HepG2 (cell line): ENCODE measurements around the gene MALT1. TPM values are rescaled to one million over a fixed set of nuclear protein-coding genes. Genes with fewer than 3 reads are reported as not detected.
A peak's percentile ranks its signal among the peaks of the same experiment; 100 is the strongest.

Source experiments
- SNAPC4 ChIP-seq: sonication (generic); formaldehyde crosslinking; IDR thresholded peaks from 2 replicates; pipeline ENCODE4 v1.4.0; 2020; ENCODE audit warnings: mild to moderate bottlenecking, missing genetic modification reagents
- ZNF34 ChIP-seq: sonication (generic); formaldehyde crosslinking; IDR thresholded peaks from 2 replicates; pipeline ENCODE4 v1.4.0; 2020; ENCODE audit warnings: mild to moderate bottlenecking, missing genetic modification reagents, borderline replicate concordance
- polyA plus RNA-seq, 8 experiments: library from polyadenylated mRNA; depleted of rRNA in 3 of 8; stranded (reverse) in 7 of 8; unstranded in 1 of 8; fragments of >200 nt; fragmentation: Illumina TruSeq in 4 of 8; extraction: Trizol in 4 of 8; gene quantifications; 2 replicates each; pipeline versions ENCODE4 v1.2.1 to v1.2.3, GENCODE V29; 2011 to 2016; ENCODE audit warnings: low read depth in 4 of 8, missing spikeins in 1 of 8, mixed read lengths in 1 of 8; ENCODE audit not compliant: insufficient read depth in 1 of 8
- total RNA-seq, 5 experiments: library from RNA; depleted of rRNA; stranded (reverse); fragments of >200 nt; fragmentation: Illumina TruSeq; extraction: Trizol; gene quantifications; 2 replicates each; pipeline ENCODE4 v1.2.3, GENCODE V29; 2016; ENCODE audit warnings: low read depth in 1 of 5
- TF ChIP-seq, protein P1 (sequence below): sonication (generic); formaldehyde crosslinking; IDR thresholded peaks from 2 replicates; pipeline ENCODE4 v1.5.0; 2020; ENCODE audit warnings: mild to moderate bottlenecking, missing genetic modification reagents, moderate library complexity

Gene MALT1
- total and polyA plus RNA-seq, 2 of the 13 experiments (the other 11 are each of a cell fraction or from before 2014, with no cell fraction given): 43.9 to 89.0 TPM

GRCh38 chr18:58670404-58671110 is 708 bp upstream of the MALT1 start (continued):
- 0 out of 2 replicates have a peak, but pooled peaks have one; percentile 22 for TF ChIP-seq SNAPC4 (CRISPR knock-in tag)
- no peak for TF ChIP-seq ZNF34 (CRISPR knock-in tag)
- TF ChIP-seq, protein P1, sequence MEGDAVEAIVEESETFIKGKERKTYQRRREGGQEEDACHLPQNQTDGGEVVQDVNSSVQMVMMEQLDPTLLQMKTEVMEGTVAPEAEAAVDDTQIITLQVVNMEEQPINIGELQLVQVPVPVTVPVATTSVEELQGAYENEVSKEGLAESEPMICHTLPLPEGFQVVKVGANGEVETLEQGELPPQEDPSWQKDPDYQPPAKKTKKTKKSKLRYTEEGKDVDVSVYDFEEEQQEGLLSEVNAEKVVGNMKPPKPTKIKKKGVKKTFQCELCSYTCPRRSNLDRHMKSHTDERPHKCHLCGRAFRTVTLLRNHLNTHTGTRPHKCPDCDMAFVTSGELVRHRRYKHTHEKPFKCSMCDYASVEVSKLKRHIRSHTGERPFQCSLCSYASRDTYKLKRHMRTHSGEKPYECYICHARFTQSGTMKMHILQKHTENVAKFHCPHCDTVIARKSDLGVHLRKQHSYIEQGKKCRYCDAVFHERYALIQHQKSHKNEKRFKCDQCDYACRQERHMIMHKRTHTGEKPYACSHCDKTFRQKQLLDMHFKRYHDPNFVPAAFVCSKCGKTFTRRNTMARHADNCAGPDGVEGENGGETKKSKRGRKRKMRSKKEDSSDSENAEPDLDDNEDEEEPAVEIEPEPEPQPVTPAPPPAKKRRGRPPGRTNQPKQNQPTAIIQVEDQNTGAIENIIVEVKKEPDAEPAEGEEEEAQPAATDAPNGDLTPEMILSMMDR: no peak
- TF ChIP-seq, all 625 proteins: peak for 12
